ENCODE measurements around the gene CALML3. TPM values are rescaled to one million over a fixed set of nuclear protein-coding genes. Genes with fewer than 3 reads are reported as not detected.

CALML3 gene
- total RNA-seq, 2 experiments from 2014 or later: not detected

DNA sequence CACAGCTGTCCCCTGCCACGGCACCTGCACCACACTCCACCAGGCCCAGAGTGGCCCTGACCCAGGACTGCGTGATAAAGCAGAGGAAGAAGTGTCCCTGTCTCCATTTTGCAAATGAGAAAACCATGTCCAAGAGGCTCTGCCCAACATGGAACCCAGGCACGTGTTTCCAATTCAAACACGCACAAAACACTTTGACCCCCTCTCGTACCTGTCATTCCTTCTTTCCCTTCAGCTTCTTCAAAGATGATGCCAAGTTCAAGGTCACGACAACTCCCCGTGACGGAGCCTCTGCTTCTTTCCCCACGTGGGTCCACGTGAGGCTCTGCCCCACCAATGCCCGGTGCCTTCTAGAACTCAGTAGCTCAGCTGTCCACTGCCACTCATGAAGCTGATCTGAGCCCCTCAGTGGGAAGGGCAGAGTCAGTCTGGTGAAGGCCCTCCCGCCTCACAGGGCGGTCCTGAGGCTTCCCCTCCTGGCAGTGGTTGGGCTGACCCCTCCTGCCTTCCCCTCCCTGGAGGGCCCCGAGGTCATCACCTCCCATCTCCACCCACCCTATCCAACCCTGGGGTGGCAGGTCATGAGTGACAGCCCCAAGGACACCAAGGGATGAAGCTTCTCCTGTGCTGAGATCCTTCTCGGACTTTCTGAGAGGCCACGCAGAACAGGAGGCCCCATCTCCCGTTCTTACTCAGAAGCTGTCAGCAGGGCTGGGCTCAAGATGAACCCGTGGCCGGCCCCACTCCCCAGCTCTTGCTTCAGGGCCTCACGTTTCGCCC, 44.4 kb upstream of the CALML3 start:
- H3K27ac ChIP-seq (ENCODE audit: low read depth, low read length, poor library complexity, severe bottlenecking): no peak overlapping the region
- H3K4me1 ChIP-seq (ENCODE audit: insufficient read depth, low read length, poor library complexity, severe bottlenecking): peaks cover 6% of the 10 kb centered on the region

DNA sequence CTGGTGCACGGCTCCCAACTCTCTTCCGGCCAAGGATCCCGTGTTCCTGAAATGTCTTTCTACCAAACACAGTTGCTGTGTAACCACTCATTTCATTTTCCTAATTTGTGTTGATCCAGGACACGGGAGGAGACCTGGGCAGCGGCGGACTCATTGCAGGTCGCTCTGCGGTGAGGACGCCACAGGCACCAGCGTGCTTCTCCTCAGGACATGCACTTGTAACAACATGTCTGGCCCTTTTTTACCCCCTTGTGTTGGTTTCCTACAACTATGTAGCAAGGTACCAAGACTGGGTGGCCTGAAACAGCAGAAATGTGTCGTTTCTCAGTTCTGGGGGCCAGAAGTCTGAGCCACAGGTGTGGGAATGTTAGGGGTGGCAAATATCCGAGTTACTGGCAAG, 43.6 kb upstream of the CALML3 start:
- H4K20me1 ChIP-seq (ENCODE audit: insufficient read depth, low read length): no peaks in the 10 kb centered on the region
- H3K4me1 ChIP-seq (ENCODE audit: insufficient read depth, low read length, poor library complexity, severe bottlenecking): peaks cover 6% of the 10 kb centered on the region
- H3K27ac ChIP-seq (ENCODE audit: low read depth, low read length, poor library complexity, severe bottlenecking): no peak overlapping the region
- DNase-seq (ENCODE audit: low spot score): no peak
- no peak overlapping the region for H3K4me2 ChIP-seq (ENCODE audit: low read length)
- H3K9me3 ChIP-seq (ENCODE audit: low read length): no peaks in the 10 kb centered on the region
- no TSS peak for BruUV-seq (replicated peaks)
- intact Hi-C loops (cut with micrococcal nuclease; ENCODE audit: unreplicated experiment): no loop called here
- H2AFZ ChIP-seq (ENCODE audit: low read length): no peak overlapping the region
- CTCF ChIA-PET (ENCODE audit: unreplicated experiment): no interaction called here
- H3K4me3 ChIP-seq (ENCODE audit: low read depth, low read length, poor library complexity, severe bottlenecking): no peak overlapping the region
- no peaks in the 10 kb centered on the region for H3K36me3 ChIP-seq (ENCODE audit: insufficient read depth, low read length)
- POLR2A ChIA-PET: interaction anchor here (0.9 kb wide), 1 partner anchor 141 kb away, joined by 4 read pairs; no protein-coding TSS in a partner anchor
- H3K79me2 ChIP-seq (ENCODE audit: insufficient read depth, low read depth, low read length): no peaks in the 10 kb centered on the region
- TF ChIP-seq, protein P1, sequence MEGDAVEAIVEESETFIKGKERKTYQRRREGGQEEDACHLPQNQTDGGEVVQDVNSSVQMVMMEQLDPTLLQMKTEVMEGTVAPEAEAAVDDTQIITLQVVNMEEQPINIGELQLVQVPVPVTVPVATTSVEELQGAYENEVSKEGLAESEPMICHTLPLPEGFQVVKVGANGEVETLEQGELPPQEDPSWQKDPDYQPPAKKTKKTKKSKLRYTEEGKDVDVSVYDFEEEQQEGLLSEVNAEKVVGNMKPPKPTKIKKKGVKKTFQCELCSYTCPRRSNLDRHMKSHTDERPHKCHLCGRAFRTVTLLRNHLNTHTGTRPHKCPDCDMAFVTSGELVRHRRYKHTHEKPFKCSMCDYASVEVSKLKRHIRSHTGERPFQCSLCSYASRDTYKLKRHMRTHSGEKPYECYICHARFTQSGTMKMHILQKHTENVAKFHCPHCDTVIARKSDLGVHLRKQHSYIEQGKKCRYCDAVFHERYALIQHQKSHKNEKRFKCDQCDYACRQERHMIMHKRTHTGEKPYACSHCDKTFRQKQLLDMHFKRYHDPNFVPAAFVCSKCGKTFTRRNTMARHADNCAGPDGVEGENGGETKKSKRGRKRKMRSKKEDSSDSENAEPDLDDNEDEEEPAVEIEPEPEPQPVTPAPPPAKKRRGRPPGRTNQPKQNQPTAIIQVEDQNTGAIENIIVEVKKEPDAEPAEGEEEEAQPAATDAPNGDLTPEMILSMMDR (conservative IDR thresholded peaks at IDR 0.05; ENCODE audit: low read length): no peak
- TF ChIP-seq EZH2phosphoT487 (IDR thresholded peaks at IDR 0.05; ENCODE audit: borderline replicate concordance, low read depth, low read length): no peak
- H3K9me2 ChIP-seq (ENCODE audit: insufficient read depth, low read length): no peaks in the 10 kb centered on the region

More for the DNA sequence above, 44.4 kb upstream of the CALML3 start:
- no peak for DNase-seq (ENCODE audit: low spot score)
- POLR2A ChIA-PET: interaction anchor here (0.9 kb wide), 1 partner anchor 142 kb away, joined by 4 read pairs; no protein-coding TSS in a partner anchor
- Histone ChIP-seq H3K9me2 (ENCODE audit: insufficient read depth, low read length) (no peaks in the 10 kb centered on the region), H3K9me3 (ENCODE audit: low read length) (no peaks in the 10 kb centered on the region), H4K20me1 (ENCODE audit: insufficient read depth, low read length) (no peaks in the 10 kb centered on the region), H3K36me3 (ENCODE audit: insufficient read depth, low read length) (no peaks in the 10 kb centered on the region), H2AFZ (ENCODE audit: low read length) (no peak overlapping the region), H3K4me3 (ENCODE audit: low read depth, low read length, poor library complexity, severe bottlenecking) (no peak overlapping the region), H3K79me2 (ENCODE audit: insufficient read depth, low read depth, low read length) (no peaks in the 10 kb centered on the region), H3K4me2 (ENCODE audit: low read length) (no peak overlapping the region)
- no peak for TF ChIP-seq EZH2phosphoT487 (IDR thresholded peaks at IDR 0.05; ENCODE audit: borderline replicate concordance, low read depth, low read length)
- TF ChIP-seq, protein P1 (conservative IDR thresholded peaks at IDR 0.05; ENCODE audit: low read length): no peak
- intact Hi-C loops (cut with micrococcal nuclease; ENCODE audit: unreplicated experiment): no loop called here
- BruUV-seq (replicated peaks): no TSS peak
- CTCF ChIA-PET (ENCODE audit: unreplicated experiment): no interaction called here

DNA sequence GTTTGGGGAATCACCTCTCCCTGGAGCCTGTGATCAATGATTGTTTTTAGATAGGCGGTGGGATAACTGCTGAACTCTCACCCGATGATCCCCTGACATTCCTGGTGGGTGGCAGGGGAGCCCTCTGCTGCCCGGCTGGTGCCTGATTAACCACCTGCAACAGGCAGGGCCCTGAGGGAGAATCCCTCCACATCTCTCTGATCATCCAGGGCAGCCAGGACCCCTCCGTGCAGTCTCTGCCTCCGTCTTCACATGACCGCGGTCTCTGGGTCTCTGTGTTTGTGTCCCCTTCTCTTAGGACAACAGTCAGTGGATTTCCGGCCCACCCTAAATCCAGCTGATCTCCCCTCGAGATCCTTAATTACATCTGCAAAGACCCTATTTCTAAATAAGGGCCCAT, 42.7 kb upstream of the CALML3 start:
- Histone ChIP-seq H3K79me2 (ENCODE audit: insufficient read depth, low read depth, low read length) (no peaks in the 10 kb centered on the region), H3K4me2 (ENCODE audit: low read length) (no peak overlapping the region), H3K36me3 (ENCODE audit: insufficient read depth, low read length) (no peaks in the 10 kb centered on the region), H3K9me3 (ENCODE audit: low read length) (no peaks in the 10 kb centered on the region), H2AFZ (ENCODE audit: low read length) (no peak overlapping the region), H3K9me2 (ENCODE audit: insufficient read depth, low read length) (no peaks in the 10 kb centered on the region), H4K20me1 (ENCODE audit: insufficient read depth, low read length) (no peaks in the 10 kb centered on the region), H3K4me1 (ENCODE audit: insufficient read depth, low read length, poor library complexity, severe bottlenecking) (peaks cover 8% of the 10 kb centered on the region), H3K27ac (ENCODE audit: low read depth, low read length, poor library complexity, severe bottlenecking) (no peak overlapping the region), H3K4me3 (ENCODE audit: low read depth, low read length, poor library complexity, severe bottlenecking) (no peak overlapping the region)
- POLR2A ChIA-PET: no interaction called here
- no peak for TF ChIP-seq EZH2phosphoT487 (IDR thresholded peaks at IDR 0.05; ENCODE audit: borderline replicate concordance, low read depth, low read length)
- TF ChIP-seq, protein P1 (conservative IDR thresholded peaks at IDR 0.05; ENCODE audit: low read length): no peak
- CTCF ChIA-PET (ENCODE audit: unreplicated experiment): no interaction called here
- DNase-seq (ENCODE audit: low spot score): no peak
- no TSS peak for BruUV-seq (replicated peaks)
- intact Hi-C loops (cut with micrococcal nuclease; ENCODE audit: unreplicated experiment): no loop called here
